KOPT-K1 (cell line): Measurements from ENCODE around the gene SPINDOC.
A peak's percentile ranks its signal among the peaks of the same experiment; 100 is the strongest.

Experiments
- H3K27ac ChIP-seq: fragments of 200-600 bp; sonication (generic); 2 replicates; pipeline ENCODE4 v1.5.1; 2016; ENCODE audit warnings: antibody characterized with exemption, mild to moderate bottlenecking, low read depth, low read length; ENCODE audit not compliant: poor library complexity, severe bottlenecking
- H3K36me3 ChIP-seq: fragments of 200-600 bp; sonication (generic); 2 replicates; pipeline ENCODE4 v1.5.1; 2017; ENCODE audit warnings: antibody characterized with exemption, mild to moderate bottlenecking, low read length, moderate library complexity; ENCODE audit not compliant: insufficient read depth
- H3K9me3 ChIP-seq: fragments of 200-600 bp; sonication (generic); 2 replicates; pipeline ENCODE4 v1.5.1; 2017; ENCODE audit warnings: antibody characterized with exemption, low read length, mild to moderate bottlenecking; ENCODE audit not compliant: insufficient read depth, poor library complexity, severe bottlenecking

Gene SPINDOC, protein sequence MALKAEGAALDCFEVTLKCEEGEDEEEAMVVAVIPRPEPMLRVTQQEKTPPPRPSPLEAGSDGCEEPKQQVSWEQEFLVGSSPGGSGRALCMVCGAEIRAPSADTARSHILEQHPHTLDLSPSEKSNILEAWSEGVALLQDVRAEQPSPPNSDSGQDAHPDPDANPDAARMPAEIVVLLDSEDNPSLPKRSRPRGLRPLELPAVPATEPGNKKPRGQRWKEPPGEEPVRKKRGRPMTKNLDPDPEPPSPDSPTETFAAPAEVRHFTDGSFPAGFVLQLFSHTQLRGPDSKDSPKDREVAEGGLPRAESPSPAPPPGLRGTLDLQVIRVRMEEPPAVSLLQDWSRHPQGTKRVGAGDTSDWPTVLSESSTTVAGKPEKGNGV

DNA sequence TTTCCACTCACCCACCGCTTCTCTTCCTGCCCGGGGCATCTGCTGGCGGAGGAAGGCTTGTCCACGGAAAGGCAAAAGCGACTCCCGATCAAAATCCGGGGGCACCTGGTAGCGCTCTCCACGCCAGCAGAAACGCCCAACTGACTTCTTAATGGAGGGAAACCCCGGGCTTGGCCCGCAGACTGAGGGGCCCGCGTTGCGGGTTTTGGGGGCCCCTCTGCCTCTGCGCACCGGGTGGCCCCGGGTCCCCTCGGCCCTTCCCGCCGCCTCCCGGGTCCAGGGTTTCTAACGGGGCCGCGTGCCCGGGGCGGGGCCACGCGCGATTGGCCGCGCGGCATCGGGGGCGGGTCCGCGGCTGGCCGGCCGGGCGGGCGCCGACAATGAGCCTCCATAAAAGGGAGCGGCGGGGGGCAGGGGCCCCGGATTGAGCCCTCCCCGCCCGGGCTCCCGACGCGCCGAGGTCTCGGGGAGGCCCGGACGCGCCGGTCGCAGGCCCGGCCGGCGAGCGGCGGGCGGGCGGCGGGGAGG, at the start of gene SPINDOC:
SPINDOC (plus strand) TSS at position 422 of the 528 bp plus-strand sequence. CDS start 231 bp downstream, outside the sequence.
- Histone ChIP-seq H3K27ac (peak within 1 kb of the TSS; percentile 78), H3K9me3 (no peaks in the 10 kb centered on the region), H3K36me3 (peaks cover 33% of the 10 kb centered on the region)

DNA sequence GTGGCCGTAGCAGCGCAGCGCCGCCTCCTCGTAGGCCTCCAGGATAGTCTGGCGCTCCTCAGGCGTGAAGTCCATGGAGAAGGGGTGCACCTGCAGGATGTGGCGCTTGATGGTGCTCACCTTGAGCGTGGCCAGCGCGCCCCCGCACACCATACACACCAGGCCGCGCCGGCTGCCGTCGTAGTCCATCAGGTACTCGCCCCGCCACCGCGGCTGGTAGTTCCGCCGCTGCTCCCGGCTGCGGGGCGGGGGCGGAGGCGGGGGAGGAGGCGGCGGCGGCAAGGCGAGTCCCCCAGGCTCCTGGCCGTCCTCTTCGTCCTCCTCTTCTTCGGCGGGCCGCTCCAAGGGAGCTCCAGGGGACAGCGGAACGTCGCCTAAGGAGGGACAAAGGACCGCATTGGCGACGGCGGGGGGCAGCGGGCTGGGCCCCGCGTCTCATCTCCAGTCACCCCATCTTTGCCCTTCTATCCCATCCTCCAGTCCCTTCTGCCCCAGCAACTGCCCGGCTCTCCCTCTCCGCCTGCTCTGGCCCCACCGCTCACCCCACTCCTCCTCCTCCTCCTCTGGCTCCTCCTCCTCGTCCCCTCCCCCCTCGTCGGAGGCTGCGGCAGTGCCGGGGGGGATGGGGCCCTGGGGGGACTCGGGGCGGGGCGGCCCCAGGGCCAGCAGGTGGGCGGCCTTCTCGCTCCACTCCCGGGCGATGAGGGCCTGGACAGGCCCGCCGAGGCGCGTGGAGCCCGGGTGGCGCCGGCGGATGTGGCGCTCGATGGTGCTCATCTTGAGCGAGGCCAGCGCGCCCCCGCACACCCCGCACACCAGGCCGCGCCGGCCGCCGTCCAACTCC, 49.5 kb upstream of the SPINDOC start:
- peaks cover 58% of the 10 kb centered on the region for H3K36me3 ChIP-seq
- no peaks in the 10 kb centered on the region for H3K9me3 ChIP-seq
- H3K27ac ChIP-seq: no peak overlapping the region

DNA sequence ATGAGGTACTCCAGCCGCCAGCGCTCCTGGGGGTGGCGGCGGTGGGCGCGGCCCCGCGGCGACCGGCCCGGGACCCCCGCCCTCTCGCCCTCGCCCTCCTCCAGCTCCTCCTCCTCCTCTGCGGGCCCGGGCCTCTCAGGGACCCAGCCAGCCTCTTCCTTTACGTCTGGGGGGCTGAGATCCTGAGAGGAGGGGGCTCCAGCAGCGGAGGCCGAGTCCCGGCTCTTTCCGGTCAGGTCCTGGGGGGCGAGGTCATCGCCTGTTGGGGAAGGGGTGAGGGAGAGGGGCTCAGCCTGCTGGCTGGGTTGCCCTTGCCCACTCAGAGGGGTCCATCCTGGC, 48.9 kb upstream of the SPINDOC start:
- no peaks in the 10 kb centered on the region for H3K9me3 ChIP-seq
- peaks cover 52% of the 10 kb centered on the region for H3K36me3 ChIP-seq
- H3K27ac ChIP-seq: no peak overlapping the region

DNA sequence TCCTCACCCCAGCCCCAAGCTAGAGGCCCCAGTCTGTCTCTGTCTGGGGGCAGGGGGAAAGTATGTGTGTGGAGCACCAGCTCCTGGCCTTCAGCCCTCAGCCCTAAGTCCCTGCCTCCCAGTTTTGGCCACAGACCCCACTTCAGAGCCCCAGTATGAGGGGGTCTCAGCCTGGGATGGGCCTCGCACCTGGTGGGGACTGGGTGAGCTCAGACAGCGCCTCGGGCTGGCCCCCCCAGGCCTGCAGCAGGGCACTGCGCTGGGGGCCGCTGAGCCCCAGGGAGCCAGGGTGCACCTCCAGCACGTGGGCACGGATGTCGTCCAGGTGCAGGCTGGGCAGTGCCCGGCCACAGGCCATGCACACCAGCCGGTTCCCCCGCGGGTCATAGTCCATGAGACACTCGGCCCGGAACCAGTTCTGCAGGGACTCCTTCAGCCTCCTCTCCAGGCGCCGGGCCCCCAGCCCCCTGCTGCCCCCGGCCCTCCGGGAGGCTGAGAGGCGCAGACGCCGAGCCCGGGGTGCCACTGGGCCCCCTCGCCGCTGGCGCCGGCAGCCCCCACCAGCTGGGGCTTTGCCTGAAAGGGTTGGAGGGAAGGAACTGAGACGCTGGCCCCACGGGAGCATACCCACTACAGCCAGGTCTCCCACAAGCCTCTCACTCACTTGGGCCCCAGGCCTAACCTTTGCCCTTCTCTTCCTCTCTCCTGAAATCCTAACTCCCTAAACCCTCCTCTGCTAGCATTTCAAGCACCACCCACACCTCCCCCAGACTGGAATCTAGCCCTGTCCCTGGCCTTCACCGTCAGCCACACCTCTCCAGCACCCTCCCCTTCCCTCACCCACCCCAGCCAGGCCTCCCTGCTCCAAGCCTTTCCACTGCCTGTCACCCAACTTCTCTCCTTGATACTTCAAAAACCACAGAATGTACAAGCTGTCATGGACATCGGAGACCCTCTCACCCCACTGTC, 48.3 kb upstream of the SPINDOC start:
- H3K36me3 ChIP-seq: peaks cover 47% of the 10 kb centered on the region
- H3K27ac ChIP-seq: no peak overlapping the region
- no peaks in the 10 kb centered on the region for H3K9me3 ChIP-seq

DNA sequence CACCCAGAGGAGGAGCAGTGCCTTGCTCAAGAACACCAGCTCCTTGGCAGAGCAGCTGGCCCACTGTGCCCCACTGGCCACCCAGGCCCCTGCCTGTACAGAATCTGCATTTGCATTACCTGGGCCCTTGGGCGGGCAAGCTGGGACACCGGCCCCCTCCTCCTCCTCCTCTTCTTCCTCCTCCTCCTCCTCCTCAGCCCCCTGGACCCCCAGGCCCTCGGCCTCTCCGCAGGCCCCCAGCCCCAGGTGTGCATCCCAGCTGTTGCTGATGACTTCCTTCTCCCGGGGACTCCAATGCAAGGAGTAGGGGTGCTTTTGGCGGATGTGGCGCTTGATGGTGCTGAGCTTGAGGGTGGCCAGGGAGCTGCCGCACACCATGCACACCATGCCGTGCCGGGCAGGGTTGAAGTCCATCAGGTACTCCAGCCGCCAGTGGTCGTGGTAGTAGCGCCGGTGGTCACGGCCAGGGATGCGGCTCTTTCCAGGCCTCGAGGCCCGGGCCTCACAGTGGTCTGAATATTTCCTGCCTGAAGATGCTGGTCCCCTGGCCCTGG, 47.5 kb upstream of the SPINDOC start:
- Histone ChIP-seq H3K27ac (no peak overlapping the region), H3K36me3 (peaks cover 39% of the 10 kb centered on the region), H3K9me3 (no peaks in the 10 kb centered on the region)

DNA sequence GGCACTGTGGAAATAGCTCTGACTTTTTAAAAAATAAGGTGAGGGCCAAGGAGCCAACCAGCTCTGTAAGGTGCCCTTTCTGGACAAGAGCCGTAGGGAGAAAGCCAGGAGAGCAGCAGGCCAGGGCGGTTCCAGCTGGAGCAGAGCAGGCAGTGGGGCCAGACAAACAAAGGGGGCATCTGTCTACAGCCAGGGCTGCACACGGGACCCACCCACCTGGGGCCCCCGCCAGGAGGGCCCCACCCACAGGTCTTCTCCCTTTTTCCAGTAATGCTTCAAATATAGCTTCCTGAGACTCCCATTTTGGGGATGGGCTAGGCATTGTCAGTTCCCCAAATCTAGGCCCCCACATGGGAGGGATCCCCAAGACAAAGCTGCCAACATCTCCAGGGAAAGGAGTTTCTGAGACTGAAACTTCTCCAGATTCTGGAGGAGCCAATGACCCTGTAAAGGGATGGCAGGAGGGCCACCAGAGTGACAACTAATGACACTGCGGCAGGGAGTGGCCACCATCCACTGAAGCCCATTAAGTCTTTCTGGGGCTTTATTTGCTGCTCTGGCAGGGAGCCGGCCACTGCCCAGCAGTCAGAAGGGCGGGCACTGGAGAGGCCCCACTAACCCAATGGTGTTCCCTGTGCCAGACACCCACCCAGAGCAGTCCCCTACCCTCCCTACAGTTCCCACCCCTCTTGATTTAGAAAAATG, 46.6 kb upstream of the SPINDOC start:
- H3K36me3 ChIP-seq: peaks cover 29% of the 10 kb centered on the region; the same call in 1 of the 2 replicates
- no peaks in the 10 kb centered on the region for H3K9me3 ChIP-seq
- no peak overlapping the region for H3K27ac ChIP-seq

DNA sequence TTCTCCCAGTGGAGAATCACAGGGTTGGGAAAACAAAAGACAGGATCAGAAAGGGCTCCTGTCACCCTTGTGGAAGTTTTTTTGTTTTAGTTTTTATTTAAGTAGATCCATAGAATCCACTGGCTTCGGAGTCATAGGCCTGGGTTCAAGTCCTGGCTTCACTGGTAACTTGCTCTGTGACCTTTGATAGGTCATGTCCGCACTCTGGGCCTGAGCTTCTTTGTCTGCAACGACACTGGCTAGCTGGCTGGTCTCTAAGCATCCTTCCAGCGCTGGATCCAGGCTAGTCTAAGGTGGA, 46.0 kb upstream of the SPINDOC start:
- peak overlapping the region; percentile 61 for H3K27ac ChIP-seq

DNA sequence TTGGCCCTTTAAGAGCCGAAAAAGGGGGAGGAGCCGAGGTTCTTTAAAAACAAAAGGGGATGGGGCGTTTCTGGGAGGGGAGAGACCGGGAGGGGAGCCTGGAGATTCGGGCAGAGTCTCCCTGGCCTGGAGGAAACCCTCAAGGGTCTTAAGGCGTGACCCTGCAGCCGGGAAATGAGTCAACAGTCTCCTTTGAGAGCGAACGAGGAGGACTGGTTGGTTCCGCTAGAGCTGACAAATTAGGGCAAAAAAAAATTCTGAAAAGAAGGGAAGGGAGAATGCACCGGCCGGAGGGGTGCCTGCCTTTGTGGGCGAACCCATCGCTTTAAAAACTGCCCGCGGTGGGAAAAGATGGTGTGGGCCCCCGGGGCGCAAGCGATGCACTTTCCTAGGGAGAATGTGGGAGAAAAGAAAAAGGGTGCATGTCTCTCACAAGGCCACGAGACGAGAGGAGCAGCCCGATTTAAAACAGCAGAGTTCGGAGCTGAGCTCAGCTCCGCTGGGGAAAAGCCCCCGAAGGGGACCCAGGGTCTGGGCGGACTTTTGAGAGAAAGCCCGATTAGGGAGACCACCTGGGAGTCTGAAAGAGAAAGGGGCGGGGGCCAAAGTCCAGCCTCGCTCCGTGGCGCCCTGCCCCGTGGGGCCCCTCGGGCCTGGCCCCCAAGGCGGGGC, 45.6 kb upstream of the SPINDOC start:
- Histone ChIP-seq H3K27ac (peak overlapping the region; percentile 61), H3K36me3 (peaks cover 21% of the 10 kb centered on the region; the same call in 1 of the 2 replicates), H3K9me3 (no peaks in the 10 kb centered on the region)

More for the DNA sequence above, 46.0 kb upstream of the SPINDOC start:
- Histone ChIP-seq H3K9me3 (no peaks in the 10 kb centered on the region), H3K36me3 (peaks cover 24% of the 10 kb centered on the region; the same call in 1 of the 2 replicates)

DNA sequence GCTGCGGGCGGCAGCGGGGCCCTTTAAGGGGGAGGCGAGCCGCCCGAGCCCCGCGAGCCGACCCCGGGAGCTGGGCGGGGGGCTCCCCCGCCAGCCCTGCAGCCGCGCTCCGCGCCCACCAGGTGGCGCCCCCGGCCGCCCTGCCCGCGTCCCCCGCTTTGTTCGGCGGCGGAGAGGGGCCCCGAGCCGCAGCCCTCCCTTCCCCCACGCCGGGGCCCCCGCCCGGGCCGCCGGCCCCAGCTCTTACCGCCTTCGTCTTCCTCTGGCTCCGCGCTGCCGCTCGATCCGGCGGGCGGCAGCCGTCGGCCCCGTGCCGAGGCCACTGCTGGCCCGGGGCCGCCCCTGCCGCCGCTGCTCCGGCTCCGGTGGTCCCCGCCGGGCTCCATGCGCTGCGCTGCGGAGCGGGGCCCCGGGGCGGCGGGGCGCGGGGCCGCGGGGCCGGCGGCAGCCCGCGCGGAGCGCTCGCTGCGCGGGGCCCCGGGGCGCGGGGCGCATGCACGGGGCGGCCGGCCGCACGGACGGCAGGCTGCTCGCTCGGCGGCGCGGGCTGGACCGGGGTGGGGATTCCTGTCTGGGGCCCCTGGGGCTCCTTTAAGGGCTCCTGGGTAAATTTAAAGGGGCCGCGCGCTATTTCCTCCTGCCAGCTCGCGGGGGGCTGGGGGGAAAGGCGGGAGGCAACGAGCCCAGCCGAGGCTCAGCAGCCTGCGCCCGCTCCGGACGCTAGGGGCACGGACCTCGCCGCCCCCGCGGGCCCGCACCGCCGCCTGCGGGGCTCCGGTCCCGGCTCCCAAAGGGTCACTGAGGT, 44.8 kb upstream of the SPINDOC start, which contains the start of gene ZFTA:
ZFTA (minus strand) TSS at position 539 of the 805 bp plus-strand sequence; CDS start at position 386, 153 bp downstream.
- Histone ChIP-seq H3K36me3 (peaks cover 14% of the 10 kb centered on the region; the same call in 1 of the 2 replicates), H3K27ac (peak within 1 kb of the TSS; percentile 61)

DNA sequence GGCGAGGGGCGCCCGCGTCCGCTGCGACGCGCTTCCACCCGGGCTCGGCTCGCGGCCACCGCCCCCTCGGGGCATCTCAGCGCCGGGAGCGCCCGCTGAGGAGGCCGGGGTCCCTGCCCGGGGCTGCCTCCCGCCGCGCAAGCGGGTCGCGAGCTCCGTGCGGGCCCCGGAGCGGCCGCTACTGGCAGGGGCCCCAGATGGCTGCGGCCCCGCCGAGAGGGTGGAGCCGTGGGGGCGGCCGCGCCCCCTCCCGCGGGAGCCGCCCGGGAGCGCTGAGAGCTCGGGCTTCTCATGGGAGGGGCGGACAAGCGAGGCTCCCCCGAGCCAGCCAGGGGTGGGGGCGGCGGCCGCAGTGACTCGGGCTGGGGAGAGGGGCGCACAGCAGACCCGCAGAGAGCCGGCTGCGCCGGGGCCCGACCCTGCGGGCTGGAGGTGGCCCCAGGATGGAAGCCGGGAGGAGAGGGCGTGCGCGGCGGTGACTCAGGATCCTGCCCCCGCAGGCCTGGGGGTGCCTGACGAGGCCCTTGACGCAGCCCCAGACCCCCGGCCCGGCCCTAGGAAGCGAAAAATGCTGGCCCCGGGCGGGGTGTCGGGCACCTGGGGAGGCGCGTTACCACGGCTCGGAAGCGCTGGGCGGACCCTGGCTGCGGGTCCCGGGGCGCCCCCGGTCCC, 44.1 kb upstream of the SPINDOC start:
- Histone ChIP-seq H3K9me3 (no peaks in the 10 kb centered on the region), H3K36me3 (peaks cover 9% of the 10 kb centered on the region; the same call in 1 of the 2 replicates), H3K27ac (peak overlapping the region; percentile 55)

More for the DNA sequence above, 44.8 kb upstream of the SPINDOC start, which contains the start of gene ZFTA:
- no peaks in the 10 kb centered on the region for H3K9me3 ChIP-seq

DNA sequence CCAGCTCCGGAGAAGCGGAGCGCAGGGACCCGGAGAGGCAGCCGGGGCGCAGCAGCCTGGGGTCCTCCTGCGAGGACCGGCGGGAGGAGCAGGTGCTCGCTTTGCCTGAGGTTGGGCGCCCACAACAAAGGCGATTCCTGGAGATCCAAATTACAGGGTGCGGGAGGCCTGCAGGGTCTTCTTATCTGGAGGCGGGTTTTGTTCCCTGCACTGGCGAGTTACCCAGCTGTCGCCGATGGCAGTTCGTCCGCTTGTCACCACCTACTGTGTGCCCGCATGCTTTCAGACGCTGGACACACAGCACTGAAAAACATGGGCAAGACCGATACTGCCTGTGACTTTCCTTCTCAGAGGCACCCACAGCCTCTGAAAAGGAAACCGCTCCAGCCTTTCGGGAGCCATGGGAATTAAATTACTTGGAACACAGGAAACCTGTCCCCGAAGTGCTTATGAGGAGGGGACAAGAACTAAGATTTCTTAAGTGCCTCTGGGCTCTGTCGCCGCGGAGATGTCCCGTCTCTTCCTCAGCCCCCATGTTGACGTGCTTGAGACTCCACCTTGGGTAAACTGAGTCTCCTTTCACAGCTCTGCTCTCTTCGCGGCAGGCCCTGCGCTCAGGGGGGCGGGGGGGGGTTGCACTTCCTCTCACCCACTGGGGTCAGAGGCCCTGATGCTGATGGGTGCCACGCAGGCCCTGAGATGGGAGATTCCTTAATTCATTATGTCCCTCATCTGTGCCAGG, 43.4 kb upstream of the SPINDOC start:
- Histone ChIP-seq H3K9me3 (no peaks in the 10 kb centered on the region), H3K36me3 (peaks cover 3% of the 10 kb centered on the region; the same call in 1 of the 2 replicates), H3K27ac (no peak overlapping the region)

DNA sequence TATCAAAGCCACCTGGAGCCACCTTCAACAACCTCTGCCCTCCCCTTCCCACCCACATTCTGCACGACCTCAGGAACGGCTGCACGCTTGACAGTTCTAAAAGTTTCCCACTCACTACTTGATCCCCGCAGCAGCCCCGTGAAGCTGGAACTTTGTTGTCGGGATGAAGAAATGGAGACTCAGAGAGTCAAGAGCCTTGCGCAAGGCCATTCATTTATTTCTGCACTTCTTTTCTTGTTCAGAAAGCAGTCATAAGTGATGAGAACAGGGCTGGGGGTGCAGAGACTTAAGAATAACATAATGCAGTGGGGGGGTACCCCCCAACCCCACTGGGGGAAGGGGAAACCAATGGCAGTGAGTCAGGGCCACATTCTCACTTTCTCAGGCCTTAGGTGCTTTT, 42.5 kb upstream of the SPINDOC start:
- Histone ChIP-seq H3K27ac (no peak overlapping the region), H3K36me3 (no peaks in the 10 kb centered on the region), H3K9me3 (no peaks in the 10 kb centered on the region)
